Thyroid gland (tissue), 4 donors: ENCODE data around the gene FFAR2. TPM values are rescaled to one million over a fixed set of nuclear protein-coding genes. Genes with fewer than 3 reads are reported as not detected.
"Not testable (repeated sequence)": the region's sequence is repeated elsewhere in the genome, so short reads cannot be mapped to it uniquely, and the experiment has no call there.

Source experiments
- DNase-seq, 2 donors: peaks; one replicate each; pipeline ENCODE4 v3.0.0-alpha.2; 2019
- H3K27ac ChIP-seq, 3 donors: fragments of 200-600 bp; sonication (generic); 1 replicate in 2 of 3; 2 replicates in 1 of 3; pipeline ENCODE4 v1.5.1; 2016 to 2019; ENCODE audit warnings: mild to moderate bottlenecking in 1 of 3, moderate library complexity in 1 of 3
- H3K27me3 ChIP-seq: fragments of 200-600 bp; sonication (generic); one replicate; pipeline ENCODE4 v1.5.1; 2019
- H3K36me3 ChIP-seq, 2 donors: fragments of 200-600 bp; sonication (generic); one replicate each; pipeline ENCODE4 v1.5.1; 2016 to 2019
- H3K4me1 ChIP-seq, 2 donors: fragments of 200-600 bp; sonication (generic); one replicate each; pipeline ENCODE4 v1.5.1; 2017 to 2019
- H3K4me3 ChIP-seq, 3 donors: fragments of 200-600 bp; sonication (generic); replicated peaks in 1 of 3; 1 replicate in 2 of 3; 2 replicates in 1 of 3; pipeline ENCODE4 v1.5.1; 2016; ENCODE audit warnings: mild to moderate bottlenecking in 1 of 3
- H3K9me3 ChIP-seq: fragments of 200-600 bp; sonication (generic); one replicate; pipeline ENCODE4 v1.5.1; 2017
- POLR2A ChIP-seq, 2 donors: fragments of 450-650 bp; IDR thresholded peaks; one replicate each; pipeline ENCODE4 v1.6.1; 2017; ENCODE audit warnings: antibody characterized with exemption in 2 of 2, mild to moderate bottlenecking in 2 of 2, moderate library complexity in 1 of 2
- WGBS, 2 donors: methylation state at CpG; one replicate each; pipeline ENCODE4 v1.1.5; 2017; 5-methylcytosine and 5-hydroxymethylcytosine counted together
- intact Hi-C: fragments of 100-400 bp; cut with DNase I; formaldehyde crosslinking; loops from one replicate; pipeline ENCODE4 v1.15.1; 2023
- total RNA-seq, 4 donors: library from RNA; depleted of rRNA; stranded (reverse); fragments of >200 nt; gene quantifications; one replicate each; pipeline ENCODE4 v1.2.3, GENCODE V29; 2016
- TF ChIP-seq, protein P1 (sequence below), 6 experiments: fragments of 200-600 bp in 3 of 6; fragments of 450-650 bp in 3 of 6; sonication (generic) in 3 of 6; IDR thresholded peaks; one replicate each; pipeline ENCODE4 v1.5.1; 2016 to 2019; ENCODE audit warnings: antibody characterized with exemption in 6 of 6, mild to moderate bottlenecking in 2 of 6, inconsistent platforms in 1 of 6, moderate library complexity in 1 of 6

Gene FFAR2
- total RNA-seq, 4 donors from 2014 or later: 0.27 TPM; not detected in 3

DNA sequence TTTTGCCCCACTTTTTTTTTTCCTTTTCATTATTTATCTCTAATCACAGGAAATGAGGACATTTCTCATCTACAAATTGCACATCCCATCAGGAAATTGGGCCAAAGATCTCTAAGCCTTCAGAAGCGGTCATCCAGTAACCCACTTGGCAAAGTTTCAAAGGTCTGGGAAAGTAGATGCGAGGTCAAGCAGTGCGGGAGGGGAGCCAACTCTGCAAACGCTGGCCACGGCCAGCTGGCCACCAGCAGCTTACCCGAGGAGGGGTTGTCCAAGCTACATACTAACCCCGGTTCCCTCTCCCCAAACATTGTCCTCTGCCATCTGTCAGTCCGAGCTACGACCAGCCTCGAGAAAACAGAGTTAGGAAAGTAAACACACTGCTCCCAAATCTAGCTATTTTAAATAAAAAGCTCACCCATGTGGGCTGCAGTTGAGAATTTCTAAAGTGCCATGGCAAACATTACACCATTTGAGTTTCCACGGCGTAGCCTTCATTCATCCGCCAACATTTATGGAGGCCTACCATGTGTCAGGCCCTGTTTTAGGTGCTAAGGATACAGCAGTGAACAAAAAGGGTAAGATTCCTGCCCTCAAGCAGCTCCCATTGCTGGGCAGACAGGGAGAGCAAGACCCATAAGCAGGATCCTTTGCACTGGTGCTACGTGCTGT is 11.5 kb downstream of the FFAR2 start:
- no peak for TF ChIP-seq POLR2A (IDR thresholded peaks at IDR 0.05)
- TF ChIP-seq, protein P1, sequence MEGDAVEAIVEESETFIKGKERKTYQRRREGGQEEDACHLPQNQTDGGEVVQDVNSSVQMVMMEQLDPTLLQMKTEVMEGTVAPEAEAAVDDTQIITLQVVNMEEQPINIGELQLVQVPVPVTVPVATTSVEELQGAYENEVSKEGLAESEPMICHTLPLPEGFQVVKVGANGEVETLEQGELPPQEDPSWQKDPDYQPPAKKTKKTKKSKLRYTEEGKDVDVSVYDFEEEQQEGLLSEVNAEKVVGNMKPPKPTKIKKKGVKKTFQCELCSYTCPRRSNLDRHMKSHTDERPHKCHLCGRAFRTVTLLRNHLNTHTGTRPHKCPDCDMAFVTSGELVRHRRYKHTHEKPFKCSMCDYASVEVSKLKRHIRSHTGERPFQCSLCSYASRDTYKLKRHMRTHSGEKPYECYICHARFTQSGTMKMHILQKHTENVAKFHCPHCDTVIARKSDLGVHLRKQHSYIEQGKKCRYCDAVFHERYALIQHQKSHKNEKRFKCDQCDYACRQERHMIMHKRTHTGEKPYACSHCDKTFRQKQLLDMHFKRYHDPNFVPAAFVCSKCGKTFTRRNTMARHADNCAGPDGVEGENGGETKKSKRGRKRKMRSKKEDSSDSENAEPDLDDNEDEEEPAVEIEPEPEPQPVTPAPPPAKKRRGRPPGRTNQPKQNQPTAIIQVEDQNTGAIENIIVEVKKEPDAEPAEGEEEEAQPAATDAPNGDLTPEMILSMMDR (IDR thresholded peaks at IDR 0.05): no peak
- Histone ChIP-seq H3K27me3 (no peaks in the 10 kb centered on the region), H3K27ac (peak overlapping the region in 2 of 3 donors; percentile 55 to 61), H3K4me3 (no peak overlapping the region), H3K36me3 (no peaks in the 10 kb centered on the region), H3K9me3 (no peaks in the 10 kb centered on the region), H3K4me1 (peaks cover 21 to 31% of the 10 kb centered on the region in 2 donors)
- intact Hi-C loops: no loop called here
- 25 to 35% methylated on average over 14 of the region's 14 CpGs for WGBS, 2 donors
- DNase-seq: peak; percentile 70 to 83

DNA sequence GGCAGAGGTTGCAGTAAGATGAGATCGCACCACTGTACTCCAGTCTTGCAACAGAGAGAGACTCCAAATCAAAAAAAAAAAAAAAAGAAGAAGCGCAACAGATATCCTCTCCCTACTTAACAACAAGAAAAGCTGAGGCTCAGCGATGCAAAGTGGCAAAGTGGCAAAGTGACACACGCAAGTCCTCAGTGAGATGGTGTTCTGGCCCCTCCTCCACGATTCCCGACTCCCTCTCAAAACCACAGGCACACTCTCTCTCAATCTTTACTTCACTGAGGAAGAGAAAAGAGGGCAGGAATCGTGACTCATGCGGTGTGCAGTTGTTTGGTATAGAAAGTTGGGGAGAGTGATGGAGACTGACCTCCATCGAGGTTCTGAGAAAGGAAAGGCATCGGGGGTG is 12.6 kb downstream of the FFAR2 start:
- intact Hi-C loops: no loop called here
- peaks cover 21 to 31% of the 10 kb centered on the region in 2 donors for H3K4me1 ChIP-seq
- no peaks in the 10 kb centered on the region for H3K36me3 ChIP-seq
- no peak overlapping the region for H3K27ac ChIP-seq
- TF ChIP-seq, protein P1 (IDR thresholded peaks at IDR 0.05): no peak
- TF ChIP-seq POLR2A (IDR thresholded peaks at IDR 0.05): no peak
- no peaks in the 10 kb centered on the region for H3K9me3 ChIP-seq
- no peak overlapping the region for H3K4me3 ChIP-seq
- WGBS, 2 donors: 77 to 79% methylated on average over 10 of the region's 10 CpGs
- DNase-seq: no peak
- H3K27me3 ChIP-seq: no peaks in the 10 kb centered on the region

DNA sequence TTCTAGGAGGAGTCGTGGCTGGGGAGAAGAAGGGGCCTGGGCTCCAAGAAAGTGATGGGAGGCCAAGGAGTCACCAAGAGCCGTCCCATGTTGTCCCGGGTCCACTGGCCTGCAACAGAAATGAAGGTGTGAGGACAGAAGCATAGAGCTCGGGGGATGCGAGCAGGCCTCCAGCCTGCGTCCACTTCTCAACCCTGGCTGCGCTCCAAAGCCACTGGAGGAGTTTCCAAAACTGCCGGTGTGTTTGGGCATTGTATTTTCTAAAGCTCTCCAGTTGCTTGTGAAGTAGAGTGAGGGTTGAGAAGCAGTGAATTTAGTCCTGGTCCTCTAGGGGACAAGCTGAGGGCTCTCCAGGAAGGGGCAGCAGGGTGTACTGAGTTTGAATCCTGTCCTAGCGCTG is 13.0 kb downstream of the FFAR2 start:
- peak; percentile 82 for DNase-seq
- Histone ChIP-seq H3K4me1 (peaks cover 21 to 31% of the 10 kb centered on the region in 2 donors), H3K36me3 (no peaks in the 10 kb centered on the region), H3K9me3 (no peaks in the 10 kb centered on the region), H3K4me3 (no peak overlapping the region), H3K27ac (peak overlapping the region in 1 of 3 donors; percentile 22), H3K27me3 (no peaks in the 10 kb centered on the region)
- TF ChIP-seq, protein P1 (IDR thresholded peaks at IDR 0.05): no peak
- intact Hi-C loops: no loop called here
- 28 to 33% methylated on average over 9 of the region's 9 CpGs for WGBS, 2 donors

DNA sequence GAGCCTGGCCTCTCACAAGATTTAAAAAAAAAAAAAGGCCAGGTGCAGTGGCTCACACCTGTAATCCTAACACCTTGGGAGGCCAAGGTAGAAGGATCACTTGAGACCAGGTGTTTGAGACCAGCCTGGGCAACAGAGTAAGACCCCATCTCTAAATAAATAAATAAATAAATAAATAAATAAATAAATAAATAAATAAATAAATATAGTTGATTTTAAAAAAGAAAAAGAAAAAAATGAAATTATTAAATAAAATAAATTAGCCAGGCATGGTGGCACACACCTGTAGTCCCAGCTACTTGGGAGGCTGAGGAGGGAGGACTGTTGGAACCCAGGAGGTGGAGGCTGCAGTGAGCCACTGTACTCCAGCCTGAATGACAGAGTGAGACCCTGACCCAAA is 13.7 kb downstream of the FFAR2 start:
- peaks cover 21 to 31% of the 10 kb centered on the region in 2 donors for H3K4me1 ChIP-seq
- intact Hi-C loops, H3K36me3 ChIP-seq, H3K27ac ChIP-seq, H3K9me3 ChIP-seq, DNase-seq, H3K4me3 ChIP-seq, H3K27me3 ChIP-seq: not testable (repeated sequence)

DNA sequence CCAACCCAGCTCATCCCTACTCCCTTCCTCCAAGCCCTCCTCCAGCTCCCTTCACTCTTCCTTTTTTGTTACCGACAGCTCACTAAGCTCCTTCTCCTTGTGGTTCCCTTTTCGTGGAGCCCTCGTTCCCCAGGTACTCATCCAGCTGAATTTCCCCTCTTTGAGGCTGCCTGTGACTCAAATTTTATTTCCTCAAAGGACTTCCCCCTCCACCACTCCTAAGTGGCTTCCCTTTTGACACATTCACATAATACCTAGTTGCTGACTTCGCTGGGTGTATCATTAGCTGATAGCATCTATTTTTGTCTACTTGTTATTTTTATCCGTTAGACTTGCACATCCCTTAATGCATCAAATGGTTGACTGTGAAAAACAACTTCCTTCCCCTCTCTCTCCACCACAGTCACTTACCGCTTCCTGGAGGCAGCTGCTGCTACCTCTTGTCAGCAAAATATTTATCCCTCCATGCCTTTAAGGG is 14.5 kb downstream of the FFAR2 start:
- H3K36me3 ChIP-seq: no peaks in the 10 kb centered on the region
- no peak overlapping the region for H3K4me3 ChIP-seq
- intact Hi-C loops: no loop called here
- DNase-seq: no peak
- no peaks in the 10 kb centered on the region for H3K9me3 ChIP-seq
- peaks cover 21 to 31% of the 10 kb centered on the region in 2 donors for H3K4me1 ChIP-seq
- no peak overlapping the region for H3K27ac ChIP-seq
- whole genome bisulfite sequencing, 2 donors: 48 to 61% methylated on average over 6 of the region's 6 CpGs
- H3K27me3 ChIP-seq: no peaks in the 10 kb centered on the region
- TF ChIP-seq POLR2A (IDR thresholded peaks at IDR 0.05): no peak
- TF ChIP-seq, protein P1 (IDR thresholded peaks at IDR 0.05): no peak

DNA sequence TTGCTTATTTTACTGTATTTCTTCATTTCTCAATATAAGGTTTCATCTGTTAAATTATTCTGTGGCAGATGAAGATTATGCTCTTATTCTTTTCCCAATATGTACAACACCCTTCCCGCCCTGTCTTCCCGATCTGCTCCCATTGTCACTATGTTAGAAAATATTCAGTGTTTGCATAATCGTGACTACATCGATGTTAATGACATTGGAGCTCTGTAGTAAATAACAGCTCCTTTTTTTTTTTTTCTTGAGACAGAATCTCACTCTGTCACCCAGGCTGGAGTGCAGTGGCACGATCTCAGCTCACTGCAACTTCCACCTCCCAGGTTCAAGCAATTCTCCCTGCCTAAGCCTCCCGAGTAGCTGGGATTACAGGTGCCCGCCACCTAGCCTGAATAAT is 14.9 kb downstream of the FFAR2 start:
- H3K27ac ChIP-seq, intact Hi-C loops, H3K36me3 ChIP-seq, H3K27me3 ChIP-seq, H3K9me3 ChIP-seq, H3K4me3 ChIP-seq, DNase-seq: not testable (repeated sequence)
- WGBS, 2 donors: 78 to 79% methylated on average over 7 of the region's 7 CpGs
- H3K4me1 ChIP-seq: peaks cover 21 to 31% of the 10 kb centered on the region in 2 donors
